GM18517 (cell line): ENCODE results near the gene ZBTB25.

Experiments used
- ATAC-seq: cut with Tn5 transposase; IDR thresholded peaks from one replicate; pipeline ENCODE4 v1.9.1; 2021; ENCODE audit warnings: mild to moderate bottlenecking, moderate library complexity; ENCODE audit not compliant: unreplicated experiment

ZBTB25 gene

GRCh38 chr14:64444984-64445845 lies 58.4 kb downstream of the ZBTB25 start:
- peak; percentile 95 for ATAC-seq

- ATAC-seq, result no peak
Observed at GRCh38 chr14:64444140-64444539, 59.5 kb downstream of the ZBTB25 start.

- no peak for ATAC-seq
Observed at GRCh38 chr14:64442300-64442988, 61.2 kb downstream of the ZBTB25 start.

DNA sequence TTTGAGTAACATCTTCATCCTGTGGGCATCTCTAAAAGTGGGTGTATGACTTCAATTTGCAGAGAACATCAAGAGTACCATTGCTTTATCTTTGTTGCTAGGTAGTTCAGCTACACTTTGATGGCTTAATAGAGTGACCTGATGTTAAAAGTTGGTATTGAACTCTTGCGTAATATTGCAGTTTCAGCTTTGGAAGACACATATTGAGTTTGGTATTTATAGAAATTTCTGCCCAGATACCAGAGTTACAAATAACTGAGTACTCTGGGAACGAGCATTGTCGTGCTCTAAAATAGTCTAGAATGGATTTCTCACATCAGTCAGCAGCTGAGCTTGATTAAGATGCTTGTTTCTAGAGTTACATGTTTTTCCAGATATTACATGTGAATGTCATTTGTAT lies 63.1 kb downstream of the ZBTB25 start:
- no peak for ATAC-seq

- no peak for ATAC-seq
Observed at GRCh38 chr14:64439141-64439540, 64.5 kb downstream of the ZBTB25 start.

GRCh38 chr14:64438181-64438841 lies 65.3 kb downstream of the ZBTB25 start:
- ATAC-seq, result no peak

DNA sequence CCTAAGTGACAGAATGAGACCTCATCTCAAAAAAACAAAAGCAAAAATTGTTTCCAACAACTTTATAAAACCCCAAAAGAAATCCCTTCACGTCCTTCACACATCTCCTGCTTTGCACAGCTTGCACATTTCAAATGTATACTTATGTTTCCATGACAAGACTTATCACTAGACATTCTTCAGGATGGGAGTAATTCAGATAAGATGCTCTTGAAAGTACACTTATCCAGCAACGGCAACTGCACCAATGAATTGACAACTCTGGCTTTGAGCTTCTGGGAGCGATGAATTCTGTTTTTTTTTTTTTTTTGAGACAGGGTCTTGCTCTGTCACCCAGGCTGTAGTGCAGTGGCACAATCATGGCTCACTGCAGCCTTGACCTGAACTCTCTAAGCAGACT lies 69.1 kb downstream of the ZBTB25 start:
- ATAC-seq, result no peak

DNA sequence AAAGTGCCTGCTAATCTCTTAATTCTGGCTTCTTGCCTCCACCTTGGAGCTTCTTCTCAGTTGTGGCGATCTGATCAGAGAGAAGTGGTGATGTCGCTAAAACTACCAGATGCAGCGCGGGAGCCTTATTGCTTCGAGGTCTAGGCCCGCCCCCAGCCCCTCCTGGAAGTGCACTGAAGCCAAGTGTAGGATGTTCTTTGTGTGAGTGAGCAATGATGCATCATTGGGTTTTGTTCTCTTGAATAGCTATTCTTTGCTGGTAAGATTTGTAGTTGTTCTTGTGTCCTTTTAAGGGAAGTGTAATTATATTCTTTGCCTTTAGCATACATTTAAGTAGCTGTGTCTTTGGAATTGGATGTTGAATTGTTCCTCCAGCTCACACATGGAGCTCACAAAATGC lies 79.7 kb downstream of the ZBTB25 start:
- no peak for ATAC-seq

GRCh38 chr14:64422756-64423155 lies 80.9 kb downstream of the ZBTB25 start:
- ATAC-seq, result no peak

- no peak for ATAC-seq
Observed at GRCh38 chr14:64422005-64422404, 81.6 kb downstream of the ZBTB25 start.

DNA sequence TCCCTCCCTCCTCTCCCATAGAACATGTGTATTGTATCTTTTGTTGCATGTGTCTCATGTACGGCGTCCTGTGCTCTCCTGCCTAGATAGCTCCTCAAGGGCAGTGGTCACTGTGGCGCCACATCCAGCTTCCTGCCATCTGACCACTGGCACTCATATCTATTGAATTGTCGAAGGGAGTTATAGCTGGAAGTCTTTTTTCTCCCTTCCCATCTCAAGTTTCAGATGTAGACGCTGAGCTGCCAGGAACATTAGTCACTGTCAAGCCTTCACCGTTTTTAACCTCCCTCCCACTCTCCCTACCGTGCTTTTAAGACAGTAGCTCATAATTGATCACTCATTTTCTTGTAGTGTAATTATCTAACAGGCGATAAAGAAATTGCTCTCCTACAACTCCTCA lies 82.5 kb downstream of the ZBTB25 start:
- ATAC-seq, result no peak

- no peak for ATAC-seq
Observed at GRCh38 chr14:64419003-64419402, 84.6 kb downstream of the ZBTB25 start.

DNA sequence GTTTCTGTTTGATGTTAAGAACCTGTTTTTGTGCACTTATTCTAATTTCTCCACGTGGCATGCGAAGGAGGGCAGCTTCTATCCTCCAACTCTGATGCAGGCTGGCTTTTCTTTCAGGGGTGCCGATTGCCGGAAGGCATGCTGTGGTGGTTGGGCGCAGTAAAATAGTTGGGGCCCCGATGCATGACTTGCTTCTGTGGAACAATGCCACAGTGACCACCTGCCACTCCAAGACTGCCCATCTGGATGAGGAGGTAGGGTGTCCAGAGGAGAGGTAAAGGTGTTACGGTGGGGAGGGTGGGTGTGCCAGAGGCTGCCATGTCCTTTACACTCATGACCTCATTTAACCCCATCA lies 85.9 kb downstream of the ZBTB25 start:
- no peak for ATAC-seq

GRCh38 chr14:64417055-64417770 lies 86.4 kb downstream of the ZBTB25 start:
- no peak for ATAC-seq

DNA sequence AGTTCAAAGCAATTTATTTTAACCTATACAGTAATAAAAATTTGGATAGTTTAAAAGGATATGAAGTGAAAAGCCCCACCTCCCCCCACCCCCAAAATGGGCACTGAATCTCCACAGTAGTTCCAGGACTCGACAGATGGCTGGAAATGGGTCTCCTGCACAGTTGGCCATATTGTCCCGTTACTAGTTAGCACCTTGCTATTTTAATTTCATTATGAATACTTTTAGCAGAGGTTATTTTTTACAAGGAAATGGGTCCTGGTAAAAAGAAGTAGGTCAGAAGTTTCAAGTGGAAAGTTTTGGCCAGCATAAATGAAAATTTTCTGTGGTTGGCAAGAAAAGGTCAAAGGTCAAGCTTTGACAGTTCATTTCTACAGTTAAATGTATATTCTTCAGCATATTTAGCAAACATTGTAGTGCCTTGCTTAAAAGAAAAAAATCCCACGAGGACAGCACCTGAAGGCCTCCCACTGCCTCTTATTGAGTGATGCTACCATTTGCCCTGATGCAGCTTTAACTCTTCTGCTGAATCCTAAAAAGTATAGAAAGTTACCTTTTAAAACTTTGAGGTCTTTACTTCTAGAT lies 87.2 kb downstream of the ZBTB25 start:
- no peak for ATAC-seq

GRCh38 chr14:64412237-64412636 lies 91.4 kb downstream of the ZBTB25 start:
- ATAC-seq, result no peak

DNA sequence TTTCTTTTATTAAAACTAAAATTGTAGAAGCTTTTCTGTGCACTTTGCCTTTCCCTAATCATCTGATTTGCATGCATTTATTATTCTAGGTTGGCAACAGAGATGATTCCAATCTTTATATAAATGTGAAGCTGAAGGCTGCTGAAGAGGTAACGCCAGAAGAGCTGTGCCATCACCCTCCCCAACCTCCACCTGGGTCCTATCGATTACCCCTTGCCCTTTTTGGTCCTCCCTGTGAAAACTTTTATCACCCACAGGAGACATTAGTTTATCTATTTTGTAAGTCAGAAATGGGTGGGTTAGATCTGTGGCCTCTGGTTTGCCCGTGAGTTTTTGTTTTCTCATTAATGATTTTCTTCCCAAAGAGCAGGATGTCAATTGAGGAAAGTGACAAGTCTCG lies 92.6 kb downstream of the ZBTB25 start:
- no peak for ATAC-seq

DNA sequence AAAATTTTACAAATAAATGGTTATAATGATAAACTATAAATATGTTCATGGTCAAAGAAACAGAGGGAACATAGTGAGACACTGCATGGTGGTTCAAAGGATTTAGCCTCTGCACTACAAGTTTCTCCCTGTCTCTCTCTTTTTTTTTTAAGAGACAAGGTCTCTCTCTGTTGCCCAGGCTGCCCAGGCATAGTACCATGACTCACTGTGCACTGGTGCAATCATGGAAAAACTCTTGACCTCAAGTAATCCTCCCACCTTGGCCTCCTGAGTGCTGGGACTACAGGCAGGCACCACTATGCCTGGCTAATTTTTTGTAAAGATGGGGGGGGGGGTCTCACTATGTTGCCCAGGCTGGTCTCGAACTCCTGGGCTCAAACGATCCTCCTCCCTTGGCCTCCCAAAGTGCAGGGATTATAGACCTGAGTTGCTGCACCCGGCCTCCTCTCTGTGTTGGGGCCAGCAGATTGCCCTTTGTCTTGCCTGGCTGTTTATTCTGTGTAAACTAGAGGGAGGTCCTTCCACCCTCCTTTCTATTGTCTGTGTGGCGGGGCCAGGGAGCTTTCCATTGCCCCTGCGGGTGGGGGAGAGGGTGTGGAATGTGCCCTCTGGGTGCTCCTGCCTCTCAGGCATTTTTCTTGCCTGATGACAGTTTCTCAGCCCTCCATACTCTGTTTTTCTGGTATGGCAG lies 93.4 kb downstream of the ZBTB25 start:
- no peak for ATAC-seq

DNA sequence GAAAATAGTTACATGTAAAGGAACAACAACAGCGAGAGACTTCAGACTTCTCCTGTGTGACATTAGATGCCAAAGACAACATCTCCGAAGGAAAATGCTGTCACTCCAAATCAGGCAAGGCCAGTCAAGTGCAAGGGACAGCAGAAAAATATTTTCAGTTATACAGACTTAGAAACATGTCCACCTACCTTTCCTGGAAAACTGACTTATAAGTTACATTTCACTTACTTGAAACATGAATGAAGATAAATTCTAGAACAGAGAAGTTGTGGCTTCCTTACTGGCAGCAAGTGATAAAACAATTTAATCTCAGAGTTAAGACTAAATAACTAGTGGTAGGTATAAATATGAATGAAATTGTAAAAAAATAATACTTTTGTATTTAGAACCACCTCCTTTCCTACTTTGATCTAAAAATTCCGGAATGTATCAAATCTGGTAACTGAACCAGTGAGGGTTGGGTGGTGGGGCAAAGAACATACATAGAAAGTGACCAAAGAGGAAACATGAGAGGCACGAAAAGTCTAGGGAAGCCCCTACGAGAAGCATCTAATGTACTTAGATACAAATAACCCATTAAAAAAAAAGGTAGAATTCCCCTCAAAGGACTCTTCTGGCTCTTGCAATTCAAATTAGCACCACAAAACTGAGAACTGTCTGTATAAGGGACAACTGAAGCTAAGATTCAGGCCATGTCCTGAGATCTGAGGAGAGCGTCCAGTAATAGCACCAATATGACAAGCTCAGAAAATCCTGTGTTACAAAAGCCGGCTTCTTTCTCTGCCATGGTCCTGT lies 94.3 kb downstream of the ZBTB25 start:
- no peak for ATAC-seq

DNA sequence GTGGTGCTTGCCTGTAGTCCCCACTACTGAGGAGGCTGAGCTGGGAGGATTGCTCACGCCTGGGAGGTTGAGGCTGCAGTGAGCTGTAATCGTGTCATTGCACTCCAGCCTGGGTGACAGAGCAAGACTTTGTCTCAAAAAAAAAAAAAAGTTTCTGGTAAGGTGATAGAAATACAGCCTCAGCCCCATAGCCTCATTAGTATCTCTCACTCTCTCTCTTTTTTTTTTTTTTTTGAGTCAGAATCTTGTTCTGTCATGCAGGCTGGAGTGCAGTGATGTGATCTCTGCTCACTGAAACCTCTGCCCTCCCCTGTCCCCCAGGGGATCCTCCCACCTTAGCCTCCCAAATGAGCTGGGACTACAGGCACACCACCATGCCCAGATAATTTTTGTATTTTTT lies 96.3 kb downstream of the ZBTB25 start:
- ATAC-seq, result no peak
